Stimulated activated CD4-positive, alpha-beta T cell treated with anti-CD3 and anti-CD28 coated beads, Interleukin-2, amount 100 ng/mL, for 24 hours (primary cell): Measurements from ENCODE around the gene RABL6.
"Not testable (repeated sequence)": the region's sequence is repeated elsewhere in the genome, so short reads cannot be mapped to it uniquely, and the experiment has no call there.

ENCODE experiments used
- DNase-seq, 2 donors: peaks; one replicate each; pipeline ENCODE4 v3.0.0-alpha.2; 2020

Gene RABL6

GRCh38 chr9:136837856-136838277 lies 30.1 kb downstream of the RABL6 start:
- not testable (repeated sequence) for DNase-seq

- DNase-seq: no peak
Observed at GRCh38 chr9:136838314-136839228, 30.8 kb downstream of the RABL6 start.

GRCh38 chr9:136839229-136840139 lies 31.7 kb downstream of the RABL6 start:
- DNase-seq: no peak

- DNase-seq: no peak
Observed at GRCh38 chr9:136840140-136840876, 32.6 kb downstream of the RABL6 start.

GRCh38 chr9:136840877-136841645 lies 33.3 kb downstream of the RABL6 start:
- no peak for DNase-seq

- DNase-seq: not testable (repeated sequence)
Observed at GRCh38 chr9:136841646-136842379, 34.1 kb downstream of the RABL6 start.

- DNase-seq: peak; percentile 82 to 84
Observed at GRCh38 chr9:136842380-136842948, 34.7 kb downstream of the RABL6 start, which contains the start of gene AJM1. AJM1 (plus strand) TSS chr9:136842478; CDS start chr9:136844415, 1,937 bp downstream.

- DNase-seq: not testable (repeated sequence)
Observed at GRCh38 chr9:136843159-136843800, 35.5 kb downstream of the RABL6 start.

GRCh38 chr9:136843801-136844740 lies 36.3 kb downstream of the RABL6 start:
- peak; percentile 72 to 76 for DNase-seq

GRCh38 chr9:136844761-136845464 lies 37.2 kb downstream of the RABL6 start:
- DNase-seq: no peak

GRCh38 chr9:136845465-136846260 lies 37.9 kb downstream of the RABL6 start:
- no peak for DNase-seq

GRCh38 chr9:136846376-136847087 lies 38.8 kb downstream of the RABL6 start:
- no peak for DNase-seq

- no peak for DNase-seq
Observed at GRCh38 chr9:136847088-136847825, 39.5 kb downstream of the RABL6 start.

- DNase-seq: peak; percentile 83 to 88
Observed at GRCh38 chr9:136847826-136848392, 40.2 kb downstream of the RABL6 start.

- peak; percentile 46 to 47 for DNase-seq
Observed at GRCh38 chr9:136848393-136849037, 40.8 kb downstream of the RABL6 start.
